ENCODE measurements around the gene GSTM5.

- TF ChIP-seq CTCF (IDR thresholded peaks at IDR 0.05; ENCODE audit: extremely low read depth in 1 of 2, insufficient read depth in 1 of 2, low read depth in 1 of 2, low read length in 2 of 2) (no peak), EZH2 (IDR thresholded peaks at IDR 0.05; ENCODE audit: borderline replicate concordance, low read depth, low read length, severe bottlenecking) (no peak), POLR2A (IDR thresholded peaks at IDR 0.05; ENCODE audit: low read depth, low read length) (no peak), POLR2AphosphoS5 (IDR thresholded peaks at IDR 0.05; ENCODE audit: insufficient read depth, low read depth, low read length) (no peak)
These were observed 18.6 kb downstream of the GSTM5 start for GRCh38 chr1:109730666-109731065.
